KMS-11 (cell line): ENCODE measurements around the gene SND1.

Experiments
- H2AFZ ChIP-seq: fragments of 200-600 bp; sonication (generic); 2 replicates; pipeline ENCODE4 v1.6.1; 2016; ENCODE audit warnings: antibody characterized with exemption, mixed run types, low read depth
- H3K27ac ChIP-seq: fragments of 200-600 bp; sonication (generic); 2 replicates; pipeline ENCODE4 v1.6.1; 2016; ENCODE audit warnings: mild to moderate bottlenecking, mixed run types
- H3K27me3 ChIP-seq: fragments of 200-600 bp; sonication (generic); 2 replicates; pipeline ENCODE4 v1.6.1; 2017; ENCODE audit warnings: mild to moderate bottlenecking, low read depth, mixed run types, moderate library complexity; ENCODE audit not compliant: insufficient read depth
- H3K36me3 ChIP-seq: fragments of 200-600 bp; sonication (generic); 2 replicates; pipeline ENCODE4 v1.6.1; 2017; ENCODE audit warnings: mild to moderate bottlenecking, mixed run types; ENCODE audit not compliant: insufficient read depth
- H3K4me1 ChIP-seq: fragments of 200-600 bp; sonication (generic); 2 replicates; pipeline ENCODE4 v1.6.1; 2016; ENCODE audit warnings: mild to moderate bottlenecking, low read depth, mixed run types; ENCODE audit not compliant: poor library complexity, severe bottlenecking
- H3K4me2 ChIP-seq: fragments of 200-600 bp; sonication (generic); 2 replicates; pipeline ENCODE4 v1.7.0; 2016; ENCODE audit warnings: mild to moderate bottlenecking, mixed run types
- H3K4me3 ChIP-seq: fragments of 200-600 bp; sonication (generic); IDR thresholded peaks from 2 replicates; pipeline ENCODE4 v1.6.1; 2017; ENCODE audit warnings: low read depth, low read length, mixed read lengths; ENCODE audit not compliant: insufficient read depth
- H3K79me2 ChIP-seq: fragments of 200-600 bp; sonication (generic); 2 replicates; pipeline ENCODE4 v1.6.1; 2016; ENCODE audit warnings: low read depth, mixed run types; ENCODE audit not compliant: insufficient read depth
- H3K9ac ChIP-seq: fragments of 200-600 bp; sonication (generic); 2 replicates; pipeline ENCODE4 v1.6.1; 2016; ENCODE audit warnings: mild to moderate bottlenecking, mixed run types
- H4K20me1 ChIP-seq: fragments of 200-600 bp; sonication (generic); 2 replicates; pipeline ENCODE4 v1.6.1; 2016; ENCODE audit warnings: mild to moderate bottlenecking, mixed run types; ENCODE audit not compliant: insufficient read depth
- CTCF ChIP-seq: fragments of 200-600 bp; sonication (generic); conservative IDR thresholded peaks from 2 replicates; pipeline ENCODE4 v1.6.1; 2017; ENCODE audit warnings: low read depth, mild to moderate bottlenecking, antibody characterized with exemption, low read length, moderate library complexity, mixed read lengths

SND1 gene

GRCh38 chr7:127997226-127997922, 345.4 kb downstream of the SND1 start:
- no peaks in the 10 kb centered on the region for H3K79me2 ChIP-seq
- no peak overlapping the region for H3K4me2 ChIP-seq
- no peak overlapping the region for H3K4me3 ChIP-seq
- no peak overlapping the region for H3K9ac ChIP-seq
- no peak overlapping the region for H3K27ac ChIP-seq
- no peak overlapping the region for H2AFZ ChIP-seq
- peaks cover 5% of the 10 kb centered on the region for H3K4me1 ChIP-seq
- H4K20me1 ChIP-seq = peaks cover 3% of the 10 kb centered on the region; the same call in 1 of the 2 replicates
- H3K27me3 ChIP-seq = no peaks in the 10 kb centered on the region
- no peak for TF ChIP-seq CTCF
- peaks cover 5% of the 10 kb centered on the region; the same call in 1 of the 2 replicates for H3K36me3 ChIP-seq

GRCh38 chr7:127998671-127999070, 346.7 kb downstream of the SND1 start:
- TF ChIP-seq CTCF = no peak
- no peaks in the 10 kb centered on the region for H3K79me2 ChIP-seq
- H3K9ac ChIP-seq = no peak overlapping the region
- H3K27ac ChIP-seq = no peak overlapping the region
- H3K4me1 ChIP-seq = peaks cover 18% of the 10 kb centered on the region
- peaks cover 4% of the 10 kb centered on the region; the same call in 1 of the 2 replicates for H4K20me1 ChIP-seq
- no peak overlapping the region for H3K4me3 ChIP-seq
- no peak overlapping the region for H2AFZ ChIP-seq
- H3K27me3 ChIP-seq = no peaks in the 10 kb centered on the region
- H3K4me2 ChIP-seq = no peak overlapping the region
- no peaks in the 10 kb centered on the region; the same call in 1 of the 2 replicates for H3K36me3 ChIP-seq

- Histone ChIP-seq H3K27me3 (no peaks in the 10 kb centered on the region), H3K79me2 (no peaks in the 10 kb centered on the region), H3K4me2 (no peak overlapping the region), H3K4me3 (no peak overlapping the region), H3K9ac (no peak overlapping the region), H3K36me3 (no peaks in the 10 kb centered on the region; the same call in 1 of the 2 replicates), H3K27ac (no peak overlapping the region), H2AFZ (no peak overlapping the region), H4K20me1 (peaks cover 4% of the 10 kb centered on the region; the same call in 1 of the 2 replicates), H3K4me1 (peaks cover 21% of the 10 kb centered on the region)
- TF ChIP-seq CTCF = no peak
Observed at GRCh38 chr7:128000048-128000447, 348.1 kb downstream of the SND1 start.

GRCh38 chr7:128000854-128001265, 348.9 kb downstream of the SND1 start:
- H2AFZ ChIP-seq = no peak overlapping the region
- no peak overlapping the region for H3K27ac ChIP-seq
- H3K4me2 ChIP-seq = no peak overlapping the region
- no peaks in the 10 kb centered on the region for H3K79me2 ChIP-seq
- no peak overlapping the region for H3K4me3 ChIP-seq
- peaks cover 4% of the 10 kb centered on the region; the same call in 1 of the 2 replicates for H4K20me1 ChIP-seq
- no peak overlapping the region for H3K9ac ChIP-seq
- TF ChIP-seq CTCF = no peak
- peaks cover 21% of the 10 kb centered on the region for H3K4me1 ChIP-seq
- no peaks in the 10 kb centered on the region for H3K27me3 ChIP-seq
- H3K36me3 ChIP-seq = no peaks in the 10 kb centered on the region; the same call in 1 of the 2 replicates
